Nephron (organoid): Measurements from ENCODE around the gene LGR4.

Experiments used
- H3K27ac Mint-ChIP-seq, 3 experiments: 2 replicates each; pipeline ENCODE4 v1.8.0; 2020; ENCODE audit warnings: mixed read lengths in 3 of 3, mild to moderate bottlenecking in 2 of 3, moderate library complexity in 1 of 3
- H3K27me3 Mint-ChIP-seq: 2 replicates; pipeline ENCODE4 v1.8.0; 2021; ENCODE audit warnings: low read depth, mild to moderate bottlenecking, moderate library complexity, mixed read lengths
- H3K36me3 Mint-ChIP-seq: 2 replicates; pipeline ENCODE4 v1.8.0; 2020; ENCODE audit warnings: low read depth, mixed read lengths
- H3K4me1 Mint-ChIP-seq: 2 replicates; pipeline ENCODE4 v1.8.0; 2020; ENCODE audit warnings: mixed read lengths
- H3K4me3 Mint-ChIP-seq, 3 experiments: 2 replicates each; pipeline ENCODE4 v1.8.0; 2020; ENCODE audit warnings: mild to moderate bottlenecking in 3 of 3, mixed read lengths in 3 of 3, moderate library complexity in 2 of 3
- H3K9me3 Mint-ChIP-seq: 2 replicates; pipeline ENCODE4 v1.8.0; 2020; ENCODE audit warnings: mixed read lengths
- CTCF ChIP-seq, 3 experiments: fragments of 200-600 bp; sonication (generic); IDR thresholded peaks; one replicate each; pipeline ENCODE4 v1.5.0; 2021; ENCODE audit warnings: antibody characterized with exemption in 3 of 3; ENCODE audit not compliant: unreplicated experiment in 3 of 3

The LGR4 gene

DNA sequence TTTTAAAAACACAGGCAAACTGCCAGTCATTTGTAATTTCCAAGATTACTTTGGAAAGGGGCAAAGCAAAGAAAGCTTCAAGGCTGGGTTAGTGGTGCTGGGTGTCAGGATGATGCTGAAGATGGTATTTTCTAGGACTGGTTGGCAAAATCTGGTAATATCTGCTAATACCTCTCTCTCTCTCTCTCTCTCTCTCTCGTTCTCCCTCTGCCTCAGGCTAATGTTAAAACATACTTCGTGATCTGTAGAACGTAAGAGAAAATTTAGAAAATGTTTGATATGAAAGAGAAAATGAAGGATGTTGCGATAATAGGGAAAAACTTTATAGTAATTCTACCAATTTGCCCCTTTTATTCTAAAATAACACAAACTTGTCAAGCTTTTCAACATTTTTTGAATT is 9.4 kb upstream of the LGR4 start:
- H3K27ac Mint-ChIP-seq, result no peak overlapping the region
- no peaks in the 10 kb centered on the region for H3K36me3 Mint-ChIP-seq
- TF ChIP-seq CTCF (IDR thresholded peaks at IDR 0.05; ENCODE audit: unreplicated experiment in 3 of 3), result no peak
- H3K4me3 Mint-ChIP-seq, result no peak overlapping the region
- H3K27me3 Mint-ChIP-seq, result no peaks in the 10 kb centered on the region
- peaks cover 5% of the 10 kb centered on the region for H3K4me1 Mint-ChIP-seq
- no peaks in the 10 kb centered on the region for H3K9me3 Mint-ChIP-seq

DNA sequence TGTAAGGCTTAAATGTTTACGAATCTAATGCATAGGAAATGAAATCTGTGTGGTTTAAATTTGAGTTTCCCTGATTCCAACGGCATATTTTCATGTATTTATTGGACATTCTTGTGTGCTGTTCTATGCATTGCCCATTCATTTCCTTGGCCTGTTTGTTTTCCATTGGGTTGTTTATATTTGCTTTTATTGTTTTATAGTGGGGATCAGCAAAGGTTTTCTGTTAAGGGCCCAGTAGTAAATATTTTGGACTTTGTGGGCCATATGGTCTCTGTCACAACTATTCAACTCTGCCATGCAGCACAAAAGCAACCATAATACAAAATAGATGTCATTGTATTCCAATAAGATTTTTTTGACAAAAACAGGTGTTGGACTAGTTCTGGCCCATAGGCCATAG is 5.2 kb upstream of the LGR4 start:
- peaks cover 5% of the 10 kb centered on the region for H3K4me1 Mint-ChIP-seq
- no peak for TF ChIP-seq CTCF (IDR thresholded peaks at IDR 0.05; ENCODE audit: unreplicated experiment in 3 of 3)

GRCh38 chr11:27477243-27477642 is 4.7 kb upstream of the LGR4 start:
- H3K4me3 Mint-ChIP-seq, result no peak overlapping the region
- H3K27ac Mint-ChIP-seq, result no peak overlapping the region
- no peaks in the 10 kb centered on the region for H3K36me3 Mint-ChIP-seq
- H3K9me3 Mint-ChIP-seq, result no peaks in the 10 kb centered on the region
- TF ChIP-seq CTCF (IDR thresholded peaks at IDR 0.05; ENCODE audit: unreplicated experiment in 3 of 3), result no peak
- peaks cover 5% of the 10 kb centered on the region for H3K4me1 Mint-ChIP-seq
- no peaks in the 10 kb centered on the region for H3K27me3 Mint-ChIP-seq

More for the DNA sequence above, 5.2 kb upstream of the LGR4 start:
- Mint-ChIP-seq H3K36me3 (no peaks in the 10 kb centered on the region), H3K27me3 (no peaks in the 10 kb centered on the region), H3K4me3 (no peak overlapping the region), H3K9me3 (no peaks in the 10 kb centered on the region), H3K27ac (no peak overlapping the region)

GRCh38 chr11:27475622-27476021 is 3.0 kb upstream of the LGR4 start:
- Mint-ChIP-seq H3K36me3 (no peaks in the 10 kb centered on the region), H3K27ac (no peak overlapping the region), H3K4me1 (peaks cover 11% of the 10 kb centered on the region), H3K4me3 (no peak overlapping the region), H3K27me3 (no peaks in the 10 kb centered on the region), H3K9me3 (no peaks in the 10 kb centered on the region)
- no peak for TF ChIP-seq CTCF (IDR thresholded peaks at IDR 0.05; ENCODE audit: unreplicated experiment in 3 of 3)

DNA sequence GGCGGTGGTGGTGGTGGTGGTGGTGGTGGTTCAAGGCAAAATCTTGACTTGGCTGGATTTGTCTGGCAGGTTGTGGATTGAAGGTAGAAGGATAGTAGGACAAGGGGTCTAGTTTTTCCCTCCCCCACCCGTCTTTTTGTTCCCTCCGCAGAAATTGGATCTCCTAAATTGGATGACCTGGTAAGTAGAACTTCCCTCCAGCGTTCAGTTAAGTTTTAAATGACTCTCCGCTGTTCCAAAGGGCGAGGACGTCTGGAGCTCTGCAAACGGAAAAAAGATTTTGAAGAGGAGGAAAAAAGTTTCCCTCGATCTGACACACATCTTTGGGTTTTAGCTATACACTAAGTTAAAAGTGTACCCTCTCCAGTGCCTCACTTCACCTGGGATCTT is 422 bp upstream of the LGR4 start:
- TF ChIP-seq CTCF (IDR thresholded peaks at IDR 0.05; ENCODE audit: unreplicated experiment in 3 of 3), result no peak
- no peaks in the 10 kb centered on the region for H3K36me3 Mint-ChIP-seq
- H3K9me3 Mint-ChIP-seq, result no peaks in the 10 kb centered on the region
- H3K27me3 Mint-ChIP-seq, result no peaks in the 10 kb centered on the region
- peak overlapping the region; percentile 92 to 98 (median 98) for H3K27ac Mint-ChIP-seq
- H3K4me3 Mint-ChIP-seq, result peak overlapping the region; percentile 91 to 92 (median 92)
- H3K4me1 Mint-ChIP-seq, result peaks cover 38% of the 10 kb centered on the region

- no peak for TF ChIP-seq CTCF (IDR thresholded peaks at IDR 0.05; ENCODE audit: unreplicated experiment in 3 of 3)
- no peaks in the 10 kb centered on the region for H3K27me3 Mint-ChIP-seq
Measured at GRCh38 chr11:27471589-27472397, 797 bp downstream of the LGR4 start.

More at GRCh38 chr11:27471589-27472397, 797 bp downstream of the LGR4 start:
- Mint-ChIP-seq H3K9me3 (no peaks in the 10 kb centered on the region), H3K36me3 (no peaks in the 10 kb centered on the region), H3K4me1 (peaks cover 42% of the 10 kb centered on the region), H3K27ac (peak overlapping the region; percentile 76 to 90 (median 87)), H3K4me3 (peak overlapping the region; percentile 87 to 93 (median 92))
